Activated CD8-positive, alpha-beta memory T cell treated with anti-CD3 and anti-CD28 coated beads, Interleukin-2, amount 50 U/mL, for 24 hours (primary cell): ENCODE results near the gene RFX8.

ENCODE experiments used
- DNase-seq: peaks from one replicate; pipeline ENCODE4 v3.0.0-alpha.2; 2020; ENCODE audit errors: extremely low read depth

Gene RFX8

DNA sequence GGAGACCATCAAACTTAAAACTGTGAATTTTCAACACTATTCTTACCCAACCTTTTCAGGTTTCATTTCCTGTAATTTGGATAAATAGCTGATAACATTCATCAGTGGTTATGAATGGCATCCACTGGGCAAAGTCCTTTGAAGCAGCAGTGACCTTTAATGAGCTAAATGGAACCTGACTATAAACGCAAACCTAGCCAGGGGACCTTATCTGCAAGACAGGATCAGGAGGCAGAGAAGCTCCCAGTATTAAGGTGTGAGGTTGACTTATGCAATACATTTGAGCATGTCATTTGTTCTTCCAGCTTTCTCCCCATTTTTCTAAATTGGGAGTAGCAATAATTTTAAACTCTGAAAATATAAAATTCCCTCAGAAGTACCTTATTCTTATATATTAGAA, 126.0 kb downstream of the RFX8 start:
- no peak for DNase-seq
